Inflammatory macrophage (primary cell): ENCODE data around the gene PLEKHG4B.
"Not testable (repeated sequence)": the region's sequence is repeated elsewhere in the genome, so short reads cannot be mapped to it uniquely, and the experiment has no call there.

Experiments used
- DNase-seq, 2 donors: peaks; one replicate each; pipeline ENCODE4 v3.0.0-alpha.2; 2020 to 2022

The PLEKHG4B gene

GRCh38 chr5:234450-234849 lies 142.5 kb downstream of the PLEKHG4B start:
- no peak for DNase-seq

GRCh38 chr5:235527-235926 lies 143.6 kb downstream of the PLEKHG4B start:
- not testable (repeated sequence) for DNase-seq

GRCh38 chr5:237931-238330 lies 146.0 kb downstream of the PLEKHG4B start:
- DNase-seq, result not testable (repeated sequence)
